Peyer's patch (tissue), 4 donors: ENCODE measurements around the gene KRT1.

Experiments used
- POLR2A ChIP-seq, 2 donors: fragments of 450-650 bp; IDR thresholded peaks; one replicate each; pipeline ENCODE4 v1.5.1; 2017; ENCODE audit warnings: antibody characterized with exemption in 2 of 2, mild to moderate bottlenecking in 2 of 2, moderate library complexity in 2 of 2
- TF ChIP-seq, protein P1 (sequence below), 6 experiments: fragments of 450-650 bp in 4 of 6; fragments of 200-600 bp in 2 of 6; sonication (generic) in 1 of 6; IDR thresholded peaks; one replicate each; pipeline ENCODE4 v1.5.1; 2017 to 2019; ENCODE audit warnings: antibody characterized with exemption in 6 of 6, mild to moderate bottlenecking in 3 of 6, moderate library complexity in 1 of 6

DNA sequence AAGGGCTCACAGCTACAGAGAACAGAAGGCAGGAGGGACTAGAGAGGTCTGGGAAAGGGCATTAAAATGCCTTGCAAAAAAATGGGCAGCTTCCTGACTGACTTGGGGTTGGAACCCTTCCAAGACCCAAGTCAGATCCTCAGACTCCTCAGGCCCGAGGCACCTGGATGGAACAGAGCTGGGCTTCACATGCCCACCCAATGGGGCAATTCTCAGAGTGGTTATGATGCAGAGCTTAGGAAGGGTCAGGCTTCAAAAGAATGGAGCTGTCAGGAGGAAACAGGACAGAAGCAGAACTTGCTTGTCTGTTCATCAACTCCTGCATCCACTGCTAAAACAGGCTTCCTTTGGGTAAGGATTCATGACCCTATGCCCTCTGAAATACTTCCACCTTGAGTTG, 9.7 kb upstream of the KRT1 start:
- TF ChIP-seq, protein P1, sequence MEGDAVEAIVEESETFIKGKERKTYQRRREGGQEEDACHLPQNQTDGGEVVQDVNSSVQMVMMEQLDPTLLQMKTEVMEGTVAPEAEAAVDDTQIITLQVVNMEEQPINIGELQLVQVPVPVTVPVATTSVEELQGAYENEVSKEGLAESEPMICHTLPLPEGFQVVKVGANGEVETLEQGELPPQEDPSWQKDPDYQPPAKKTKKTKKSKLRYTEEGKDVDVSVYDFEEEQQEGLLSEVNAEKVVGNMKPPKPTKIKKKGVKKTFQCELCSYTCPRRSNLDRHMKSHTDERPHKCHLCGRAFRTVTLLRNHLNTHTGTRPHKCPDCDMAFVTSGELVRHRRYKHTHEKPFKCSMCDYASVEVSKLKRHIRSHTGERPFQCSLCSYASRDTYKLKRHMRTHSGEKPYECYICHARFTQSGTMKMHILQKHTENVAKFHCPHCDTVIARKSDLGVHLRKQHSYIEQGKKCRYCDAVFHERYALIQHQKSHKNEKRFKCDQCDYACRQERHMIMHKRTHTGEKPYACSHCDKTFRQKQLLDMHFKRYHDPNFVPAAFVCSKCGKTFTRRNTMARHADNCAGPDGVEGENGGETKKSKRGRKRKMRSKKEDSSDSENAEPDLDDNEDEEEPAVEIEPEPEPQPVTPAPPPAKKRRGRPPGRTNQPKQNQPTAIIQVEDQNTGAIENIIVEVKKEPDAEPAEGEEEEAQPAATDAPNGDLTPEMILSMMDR (IDR thresholded peaks at IDR 0.05) = no peak
- TF ChIP-seq POLR2A (IDR thresholded peaks at IDR 0.05) = no peak
